NCI-H2196 (cell line): ENCODE measurements around the gene CPNE7.

Experiments used
- DNase-seq: peaks from one replicate; lab custom pipeline; 2025; ENCODE audit not compliant: unreplicated experiment; lab: John Stamatoyannopoulos, UW

CPNE7 gene

DNA sequence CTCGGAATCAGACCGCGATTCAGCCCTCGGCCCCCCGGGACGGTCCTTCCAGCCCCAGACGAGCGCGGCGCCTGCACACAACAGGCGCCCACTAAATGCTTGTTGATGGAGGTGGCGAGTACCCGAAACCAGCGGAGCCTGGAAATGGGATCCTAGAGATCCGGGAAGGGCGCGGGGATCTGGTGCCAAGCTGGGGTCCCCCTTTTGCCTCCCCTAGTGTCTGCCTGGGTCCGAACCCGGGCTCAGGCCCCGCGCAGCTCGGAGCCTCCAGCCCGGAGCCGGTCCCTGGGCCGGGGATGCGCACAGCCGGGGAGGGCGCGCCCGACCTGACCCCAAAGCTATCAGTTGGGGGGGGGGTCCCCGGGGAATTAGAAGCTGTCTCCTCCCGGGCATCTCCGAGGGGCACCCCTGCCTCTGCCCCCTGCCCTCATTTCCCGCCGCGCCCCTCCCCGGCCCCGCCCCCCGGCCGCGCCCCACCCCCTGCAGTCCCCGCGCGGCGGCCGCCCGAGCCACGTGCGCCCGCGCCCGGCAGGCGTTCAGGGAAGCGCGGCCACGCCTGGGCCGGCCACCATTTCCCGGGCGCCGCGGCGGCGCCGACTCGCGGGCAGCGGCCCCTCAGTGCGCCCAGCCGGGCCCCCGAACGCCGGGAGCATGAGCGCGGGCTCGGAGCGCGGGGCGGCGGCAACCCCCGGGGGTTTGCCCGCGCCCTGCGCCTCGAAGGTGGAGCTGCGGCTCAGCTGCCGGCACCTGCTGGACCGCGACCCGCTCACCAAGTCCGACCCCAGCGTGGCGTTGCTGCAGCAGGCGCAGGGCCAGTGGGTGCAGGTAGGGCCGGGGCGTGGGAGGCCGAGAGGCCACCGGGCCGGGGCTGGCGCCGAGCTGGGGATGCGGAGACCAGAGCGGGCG is at the start of gene CPNE7:
Gene CPNE7 (plus strand): TSS at position 512 of the 906 bp plus-strand sequence. CDS start 140 bp downstream, at position 652.
- no peak for DNase-seq

DNA sequence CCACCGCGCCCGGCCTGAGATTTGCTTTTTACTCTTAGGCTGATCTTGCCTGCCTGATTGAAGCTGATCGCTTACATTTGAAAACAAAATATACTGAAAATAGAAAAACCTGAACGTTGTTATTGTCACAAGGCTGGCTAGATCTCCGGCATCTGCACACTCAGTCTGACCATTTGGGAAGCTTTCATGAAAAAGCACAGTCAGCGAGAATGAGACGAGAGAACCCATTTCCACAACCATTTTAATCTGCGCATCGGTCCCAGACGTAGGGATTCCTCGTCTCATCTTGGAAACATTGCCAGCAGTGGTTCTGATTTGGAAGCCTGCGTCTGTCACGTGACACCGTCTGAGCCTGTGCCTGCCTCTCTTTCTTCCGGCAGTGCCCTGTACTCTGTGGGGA is 46.5 kb upstream of the CPNE7 start:
- DNase-seq: no peak

DNA sequence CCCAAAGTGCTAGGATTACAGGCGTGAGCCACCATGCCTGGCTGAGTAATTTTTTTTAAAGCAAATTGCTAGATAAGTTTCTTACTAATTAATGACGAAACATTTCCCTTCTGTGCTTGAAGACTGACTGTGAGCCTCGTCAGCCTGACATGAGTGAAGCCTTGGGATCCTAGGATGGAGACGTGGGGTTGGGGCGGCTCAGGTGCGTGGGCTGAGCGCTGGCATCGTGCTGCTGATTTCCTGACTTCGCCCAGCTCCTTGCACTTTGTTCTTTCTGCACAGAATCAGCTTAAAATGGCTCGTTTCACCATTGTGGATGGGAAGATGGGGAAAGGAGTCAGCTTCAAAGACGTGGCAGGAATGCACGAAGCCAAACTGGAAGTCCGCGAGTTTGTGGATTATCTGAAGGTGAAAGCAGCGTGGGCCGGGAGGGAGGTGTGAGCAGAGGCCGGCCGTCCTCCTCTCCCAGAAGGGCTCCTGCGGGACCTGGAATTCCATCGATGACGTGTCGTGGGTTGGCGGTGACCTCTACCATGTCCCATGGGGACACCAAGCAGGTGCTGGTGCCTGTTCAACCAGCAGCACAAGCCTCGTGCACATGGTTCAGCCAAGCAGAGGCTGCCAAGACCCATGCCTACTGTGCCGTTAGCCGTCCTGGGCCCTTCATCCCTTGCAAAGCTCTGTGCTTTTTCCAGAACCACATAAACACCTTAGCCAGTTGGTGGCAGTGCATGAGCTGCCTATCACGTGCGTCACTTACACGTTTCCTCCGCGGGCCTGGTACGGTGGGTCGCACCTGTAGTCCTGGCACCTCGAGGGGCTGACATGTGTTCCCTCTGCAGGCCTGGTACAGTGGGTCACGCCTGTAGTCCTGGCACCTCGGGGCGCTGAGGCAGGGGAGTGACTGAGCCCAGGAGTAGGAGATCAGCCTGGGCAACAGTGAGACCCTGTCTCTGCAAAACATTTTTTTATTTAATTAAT is 44.9 kb upstream of the CPNE7 start:
- no peak for DNase-seq

DNA sequence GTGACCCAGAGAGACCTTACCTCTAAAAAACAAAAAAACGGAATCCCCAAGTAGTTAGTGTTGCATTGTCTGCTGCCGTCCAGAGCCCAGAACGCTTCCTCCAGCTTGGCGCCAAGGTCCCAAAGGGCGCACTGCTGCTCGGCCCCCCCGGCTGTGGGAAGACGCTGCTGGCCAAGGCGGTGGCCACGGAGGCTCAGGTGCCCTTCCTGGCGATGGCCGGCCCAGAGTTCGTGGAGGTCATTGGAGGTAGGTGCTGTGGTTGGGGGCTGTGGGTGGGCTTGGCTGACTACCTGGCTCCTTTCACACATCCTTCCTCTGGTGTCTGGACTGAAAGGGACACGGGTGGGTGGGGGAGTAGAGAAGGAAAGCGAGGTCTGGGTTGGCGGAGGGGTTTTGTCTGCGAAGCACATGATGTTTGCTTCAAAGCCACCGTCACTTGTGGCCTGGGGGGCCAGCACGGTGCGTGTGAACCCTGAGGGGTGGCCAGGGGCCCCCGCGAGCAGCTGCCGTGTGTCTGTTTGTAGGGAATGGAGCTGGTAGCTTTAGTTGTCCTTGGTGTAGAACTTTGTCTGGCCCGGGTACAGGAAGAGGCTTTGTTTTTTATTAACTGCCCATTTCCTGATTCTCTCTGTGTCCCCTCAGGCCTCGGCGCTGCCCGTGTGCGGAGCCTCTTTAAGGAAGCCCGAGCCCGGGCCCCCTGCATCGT is 43.6 kb upstream of the CPNE7 start:
- no peak for DNase-seq

DNA sequence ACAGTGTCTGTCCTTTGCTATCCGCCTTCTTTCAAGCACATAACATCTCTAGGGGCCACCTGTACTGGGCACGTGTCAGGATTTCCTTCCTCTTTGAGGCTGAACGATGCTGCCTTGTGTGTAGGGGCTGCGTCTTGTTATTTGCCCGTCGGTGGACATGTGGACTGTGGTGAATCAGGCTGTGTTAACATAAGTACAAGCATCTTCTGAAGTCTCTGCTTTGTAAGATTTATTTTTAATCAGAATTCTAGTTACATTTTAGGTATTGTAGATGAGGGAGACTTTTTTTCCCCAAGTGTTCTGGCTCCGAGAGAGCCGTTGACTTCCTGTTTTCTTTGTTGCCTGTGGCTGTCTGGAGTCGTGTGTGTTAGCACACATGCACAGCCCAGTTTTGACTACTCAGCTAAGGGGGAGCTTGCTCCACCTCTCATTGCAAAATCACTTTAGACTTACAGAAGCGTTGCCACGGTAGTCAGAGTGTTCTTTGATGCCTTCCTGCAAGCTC is 41.3 kb upstream of the CPNE7 start:
- no peak for DNase-seq

DNA sequence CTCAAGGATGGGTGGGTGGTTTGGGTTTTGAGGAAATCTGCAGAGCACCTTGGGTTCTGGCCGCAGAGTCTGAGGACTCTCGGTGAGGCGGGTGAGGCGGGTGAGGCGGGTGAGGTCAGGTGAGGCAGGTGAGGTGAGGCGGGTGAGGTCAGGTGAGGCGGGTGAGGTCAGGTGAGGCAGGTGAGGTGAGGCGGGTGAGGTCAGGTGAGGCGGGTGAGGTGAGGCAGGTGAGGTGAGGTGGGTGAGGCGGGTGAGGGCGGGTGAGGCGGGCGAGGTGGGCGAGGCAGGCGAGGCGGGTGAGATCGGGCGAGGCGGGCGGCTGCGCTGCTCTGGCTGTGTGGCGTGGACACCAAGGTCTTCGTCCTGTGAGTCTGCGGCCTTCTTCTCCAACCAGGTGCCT is 39.2 kb upstream of the CPNE7 start:
- no peak for DNase-seq

DNA sequence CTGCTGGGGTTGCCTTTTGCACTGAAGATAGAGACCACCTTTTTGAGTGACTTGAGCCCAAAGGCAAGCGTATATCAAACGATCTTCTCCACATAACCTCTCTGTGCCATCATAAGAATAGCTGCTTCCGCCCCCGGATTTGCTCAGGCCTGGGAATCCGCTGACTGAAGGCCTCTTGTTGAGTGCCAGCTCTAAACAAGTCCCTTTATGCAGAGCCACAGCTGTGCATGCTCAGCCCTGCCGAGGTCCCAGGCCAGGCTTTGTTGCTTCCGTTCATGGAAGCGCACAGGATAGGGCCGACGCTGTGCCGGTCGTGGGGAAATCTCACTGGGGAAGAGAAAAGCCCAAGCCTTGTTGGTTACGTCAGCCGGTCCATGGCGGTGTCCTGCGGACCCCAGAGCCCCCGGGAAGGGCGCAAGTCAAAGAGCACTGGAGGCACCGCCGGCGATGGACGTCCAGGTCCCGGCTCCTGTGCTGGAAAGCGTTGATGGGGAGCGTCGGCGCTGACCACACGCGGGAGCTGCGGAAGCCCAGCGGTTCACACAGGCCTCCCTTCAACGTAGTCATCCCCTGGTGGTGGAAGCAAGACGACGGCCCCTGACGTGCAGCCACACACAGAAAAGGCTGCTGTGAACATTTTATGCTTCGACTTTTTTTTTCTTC is 38.5 kb upstream of the CPNE7 start:
- no peak for DNase-seq

DNA sequence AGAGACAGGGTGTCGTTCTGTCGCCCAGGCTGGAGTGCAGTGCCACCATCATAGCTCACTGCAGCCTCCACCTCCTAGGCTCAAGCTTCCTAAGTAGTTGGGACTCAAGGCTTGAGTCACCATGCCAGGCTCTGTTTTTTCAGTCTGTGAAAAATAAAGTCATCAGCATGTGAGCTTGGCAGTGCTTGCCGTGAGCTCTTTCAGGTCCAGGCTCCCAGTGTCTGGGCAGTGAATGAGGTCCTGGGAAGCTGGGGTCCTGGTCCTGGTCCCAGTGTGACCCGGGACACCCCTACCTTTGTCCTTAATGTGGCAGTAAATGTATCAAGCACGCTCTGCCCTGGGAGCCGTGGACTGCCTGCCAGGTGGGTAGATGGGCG is 38.0 kb upstream of the CPNE7 start:
- DNase-seq: no peak

DNA sequence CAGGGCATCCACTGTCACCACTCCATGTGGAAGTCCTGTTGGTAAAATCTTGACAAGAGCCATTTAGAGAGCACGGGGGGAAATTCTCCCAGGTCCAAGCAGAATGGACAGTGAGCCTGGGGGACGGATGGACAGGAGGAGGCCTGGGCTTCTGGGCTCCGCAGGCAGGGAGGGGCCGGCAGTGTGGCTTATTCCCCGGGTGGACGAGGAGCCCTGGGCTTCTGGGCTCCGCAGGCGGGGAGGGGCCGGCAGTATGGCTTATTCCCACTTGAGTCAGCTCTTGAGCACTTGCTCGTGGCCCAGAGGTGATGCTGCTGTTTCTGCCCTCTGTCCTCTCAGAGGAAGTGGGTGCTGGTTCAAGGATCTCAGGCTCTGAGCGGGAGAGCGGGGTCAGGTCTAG is 37.3 kb upstream of the CPNE7 start:
- DNase-seq: no peak

DNA sequence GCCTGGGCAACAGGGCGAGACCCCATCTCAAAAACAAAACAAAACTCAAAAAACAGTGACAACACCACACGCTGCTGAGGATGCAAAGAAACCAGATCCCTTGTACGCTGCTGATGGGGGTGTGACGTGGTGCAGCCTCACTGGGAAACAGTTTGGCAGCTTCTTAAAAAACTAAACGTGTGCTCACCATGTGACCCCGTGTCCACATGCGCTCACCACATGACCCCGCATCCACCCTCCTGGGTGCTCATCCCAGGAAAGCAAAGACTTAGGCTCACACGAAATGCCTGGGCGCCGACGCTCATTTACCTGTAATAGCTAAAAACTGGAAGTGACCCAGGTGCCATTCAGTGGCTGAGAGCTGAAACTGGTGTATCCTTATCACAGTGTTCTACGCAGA is 35.0 kb upstream of the CPNE7 start:
- no peak for DNase-seq

DNA sequence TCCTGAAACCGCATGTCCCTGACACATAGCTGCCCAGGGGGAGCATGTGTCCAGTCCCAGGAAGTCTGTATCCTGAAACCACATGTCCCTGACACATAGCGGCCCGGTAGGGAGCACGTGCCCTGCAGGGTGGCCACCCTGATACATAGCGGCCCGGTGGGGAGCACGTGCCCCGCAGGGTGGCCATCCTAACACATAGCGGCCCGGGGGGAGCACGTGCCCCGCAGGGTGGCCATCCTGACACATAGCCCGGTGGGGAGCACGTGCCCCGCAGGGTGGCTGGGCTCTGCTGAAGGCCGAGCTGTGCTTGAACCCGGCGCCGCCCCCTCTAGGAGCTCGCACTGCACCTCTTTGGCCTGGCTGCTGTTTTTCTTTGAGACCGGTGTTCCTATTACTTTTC is 33.8 kb upstream of the CPNE7 start:
- DNase-seq: no peak

DNA sequence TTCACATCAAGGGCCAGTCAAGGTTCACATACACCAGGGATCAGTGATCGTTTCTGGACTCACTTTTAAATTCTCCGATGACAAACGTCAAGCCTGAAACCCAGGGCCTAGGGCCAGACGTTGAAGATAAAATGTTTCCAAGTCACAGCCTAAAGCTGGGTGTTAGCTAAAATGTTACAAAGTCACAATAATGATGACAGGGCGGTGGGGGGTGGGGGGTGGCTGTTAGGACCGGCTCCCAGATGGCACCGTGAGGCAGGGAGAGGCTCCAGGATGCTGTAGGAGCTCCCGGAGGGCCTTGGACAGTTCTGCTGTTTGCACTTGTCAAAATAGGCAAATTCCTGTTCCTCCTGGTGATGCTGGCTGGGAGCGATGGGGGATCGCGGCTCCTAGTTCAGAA is 31.4 kb upstream of the CPNE7 start:
- no peak for DNase-seq

DNA sequence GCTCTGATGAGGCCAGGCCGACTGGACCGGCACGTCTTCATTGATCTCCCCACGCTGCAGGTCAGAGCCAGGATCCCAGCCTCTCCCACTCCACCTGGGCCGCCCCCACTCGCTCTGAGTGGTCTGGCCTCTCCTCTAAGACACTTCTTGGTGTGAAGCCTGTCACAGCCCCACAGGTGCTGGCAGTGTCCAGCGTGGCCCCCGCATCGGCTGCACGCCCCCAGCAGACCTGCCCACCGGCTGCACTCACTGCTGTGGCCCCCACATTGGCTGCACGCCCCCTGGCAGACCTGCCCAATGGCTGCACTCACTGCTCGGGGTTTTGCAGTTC is 30.9 kb upstream of the CPNE7 start:
- DNase-seq: no peak

DNA sequence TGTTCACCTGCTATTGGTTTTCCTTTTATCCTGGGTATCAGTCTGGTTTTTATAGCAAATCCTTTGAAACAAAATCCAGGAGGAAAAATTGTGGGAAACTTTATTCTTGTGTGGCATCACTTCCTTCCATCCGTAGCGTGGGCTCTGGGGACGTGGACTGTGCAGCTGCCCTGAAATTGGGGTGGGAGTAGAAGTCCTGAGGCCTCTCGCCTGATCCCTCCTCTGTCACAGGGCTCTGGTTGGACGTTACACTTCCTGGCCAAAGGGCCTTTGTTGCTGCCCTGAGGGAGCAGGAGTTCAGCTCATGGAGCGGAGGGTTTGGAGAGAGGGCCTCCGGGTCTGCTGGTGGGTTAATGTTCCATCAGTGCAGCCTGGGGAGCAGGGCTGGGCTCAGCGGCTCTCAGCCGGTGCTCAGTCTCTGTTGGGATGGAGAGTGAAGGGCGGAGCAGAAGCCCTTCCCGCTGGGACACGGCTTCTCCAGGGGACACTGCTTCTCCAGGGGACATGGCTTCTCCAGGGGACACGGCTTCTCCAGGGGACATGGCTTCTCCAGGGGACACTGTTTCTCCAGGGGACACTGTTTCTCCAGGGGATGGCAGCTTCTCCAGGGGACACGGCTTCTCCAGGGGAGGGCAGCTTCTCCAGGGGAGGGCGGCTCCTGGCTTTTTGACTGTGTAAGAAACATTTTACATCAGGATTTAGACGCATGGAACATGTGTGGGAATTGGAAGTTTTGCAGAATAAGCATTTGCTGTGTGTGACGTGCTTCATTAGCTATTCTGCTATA is 30.3 kb upstream of the CPNE7 start:
- DNase-seq: no peak

DNA sequence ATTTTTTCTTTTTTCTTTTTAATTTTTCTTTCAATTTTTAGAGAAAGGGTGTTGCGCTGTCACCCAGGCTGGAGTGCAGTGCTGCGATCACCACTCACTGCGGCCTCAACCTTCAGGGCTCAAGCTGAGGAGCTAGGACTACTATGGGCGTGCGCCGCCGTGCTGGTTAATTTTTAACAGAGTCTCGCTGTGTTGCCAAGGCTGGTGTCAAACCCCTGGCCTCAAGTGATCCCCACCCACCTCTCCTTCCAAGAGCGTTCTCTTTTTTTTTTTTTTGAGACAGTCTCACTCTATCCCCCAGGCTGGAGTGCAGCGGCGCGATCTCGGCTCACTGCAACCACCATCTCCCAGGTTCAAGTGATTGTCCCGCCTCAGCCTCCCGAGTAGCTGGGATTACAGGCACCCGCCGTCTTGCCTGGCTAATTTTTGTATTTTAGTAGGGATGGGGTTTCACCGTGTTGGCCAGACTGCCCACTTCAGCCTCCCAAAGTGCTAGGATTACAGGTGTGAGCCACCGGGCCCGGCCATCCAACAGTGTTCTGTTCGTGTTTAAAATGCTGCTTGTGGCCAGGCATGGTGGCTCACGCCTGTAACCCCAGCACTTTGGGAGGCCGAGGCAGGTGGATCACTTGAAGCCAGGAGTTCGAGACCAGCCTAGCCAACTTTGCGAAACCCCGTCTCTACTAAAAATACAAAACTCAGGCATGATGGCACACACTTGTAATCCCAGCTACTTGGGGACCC is 29.6 kb upstream of the CPNE7 start:
- no peak for DNase-seq

DNA sequence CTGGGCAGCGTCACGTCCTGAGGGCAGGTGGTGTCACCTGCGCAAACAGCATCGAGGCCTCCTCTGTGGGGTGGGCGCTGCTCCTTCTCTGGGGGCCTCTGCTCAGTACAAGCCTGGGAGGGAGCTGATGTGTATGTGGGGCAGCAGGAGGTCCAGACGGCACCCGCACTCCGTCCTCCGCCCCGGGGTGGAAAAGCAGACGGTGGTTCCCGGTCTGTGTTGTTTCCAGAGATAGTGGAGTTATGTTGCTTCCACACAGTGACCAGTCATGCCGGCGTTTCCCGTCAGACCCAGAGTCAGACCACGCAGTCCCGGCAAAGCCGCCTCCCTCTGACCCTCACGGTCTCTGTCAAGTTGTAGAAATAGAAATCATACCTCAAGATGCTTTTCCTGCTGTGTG is 28.8 kb upstream of the CPNE7 start:
- no peak for DNase-seq

DNA sequence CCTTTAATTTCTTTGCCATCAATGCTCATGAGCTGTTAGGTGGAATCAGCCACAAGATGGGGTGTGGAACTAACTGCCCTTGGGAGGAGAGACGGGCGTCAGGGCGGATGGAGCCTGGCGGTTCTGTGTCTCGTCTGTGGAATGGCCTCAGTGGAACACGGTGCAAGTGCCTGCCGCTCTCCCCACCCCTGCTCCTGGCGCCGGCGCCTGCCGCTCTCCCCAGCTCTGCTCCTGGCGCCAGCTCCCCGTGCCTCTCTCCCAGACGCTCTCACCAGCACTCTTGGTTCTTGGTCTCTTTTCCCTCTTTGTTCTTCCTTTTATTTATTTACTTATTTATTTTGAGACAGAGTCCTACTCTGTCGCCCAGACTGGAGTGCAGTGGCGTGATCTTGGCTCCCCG is 28.3 kb upstream of the CPNE7 start:
- no peak for DNase-seq

DNA sequence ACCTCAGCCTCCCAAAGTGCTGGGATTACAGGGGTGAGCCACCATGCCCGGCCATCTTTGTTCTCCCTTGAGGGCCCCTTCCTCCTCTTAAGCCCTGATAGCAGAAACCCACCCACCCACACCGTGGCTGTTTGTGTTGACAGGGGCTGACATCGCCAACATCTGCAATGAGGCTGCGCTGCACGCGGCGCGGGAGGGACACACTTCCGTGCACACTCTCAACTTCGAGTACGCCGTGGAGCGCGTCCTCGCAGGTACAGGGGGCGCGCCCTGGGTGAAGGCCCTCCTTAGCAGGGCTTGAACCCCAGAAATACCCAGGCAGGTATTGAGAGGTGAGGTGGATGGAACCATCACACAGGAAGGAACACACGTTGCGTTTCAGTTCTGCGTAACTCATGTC is 27.7 kb upstream of the CPNE7 start:
- no peak for DNase-seq

DNA sequence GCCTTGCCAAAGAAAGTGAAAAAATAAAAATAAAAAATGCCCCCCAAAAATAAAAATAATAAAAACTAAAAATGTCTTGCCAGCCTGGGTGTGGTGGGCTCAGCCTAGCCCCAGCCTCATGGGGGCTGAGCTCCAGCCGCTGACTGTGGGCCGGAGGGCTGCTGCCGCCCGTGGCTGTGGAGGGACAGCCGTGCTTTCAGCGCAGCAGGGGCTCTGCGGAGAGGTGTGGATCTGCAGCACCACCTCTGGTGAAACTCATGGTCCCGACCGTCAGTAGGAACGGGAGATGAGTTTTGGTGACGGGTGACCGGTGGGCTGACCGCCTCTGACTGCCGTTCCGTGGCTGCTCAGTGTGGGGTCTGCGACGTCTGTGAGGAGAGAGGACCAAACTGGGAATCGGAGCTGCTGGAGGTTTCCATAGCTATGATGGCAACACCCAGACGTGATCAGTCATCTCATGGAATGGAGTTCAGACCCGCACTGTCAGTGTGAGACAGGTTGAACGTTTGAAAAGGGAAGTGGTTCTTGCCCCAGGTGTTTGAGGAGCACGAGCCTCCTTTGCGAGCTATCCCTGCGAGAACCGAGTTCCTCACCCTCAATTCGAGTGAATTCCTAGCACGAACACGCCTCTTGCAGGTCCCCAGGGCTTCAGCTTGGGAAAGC is 27.1 kb upstream of the CPNE7 start:
- no peak for DNase-seq
